Heart left ventricle (tissue), 16 donors: ENCODE measurements around the gene TSPAN14. TPM values are rescaled to one million over a fixed set of nuclear protein-coding genes. Genes with fewer than 3 reads are reported as not detected.
A peak's percentile ranks its signal among the peaks of the same experiment; 100 is the strongest.

Experiments
- ATAC-seq, 4 donors: fragments of 200-7000 bp; cut with Tn5 transposase; one replicate each; pipeline ENCODE4 v1.9.1; 2020 to 2022; ENCODE audit warnings: moderate library complexity in 4 of 4, mild to moderate bottlenecking in 3 of 4, moderate number of reproducible peaks in 1 of 4
- DNase-seq, 5 donors: peaks; one replicate each; pipeline ENCODE4 v3.0.0-alpha.2; 2020
- H3K27ac ChIP-seq, 12 donors: fragments of 200-600 bp; sonication (generic) in 4 of 12; one replicate each; pipeline versions ENCODE4 v1.5.0 to v1.8.0; 2016 to 2022; ENCODE audit warnings: mild to moderate bottlenecking in 2 of 12
- H3K27me3 ChIP-seq, 9 donors: fragments of 200-600 bp; sonication (generic) in 2 of 9; one replicate each; pipeline versions ENCODE4 v1.5.1 to v1.8.0; 2016 to 2022; ENCODE audit warnings: mild to moderate bottlenecking in 3 of 9
- H3K36me3 ChIP-seq, 9 donors: fragments of 200-600 bp; sonication (generic) in 2 of 9; one replicate each; pipeline versions ENCODE4 v1.5.0 to v1.8.0; 2018 to 2022; ENCODE audit warnings: mild to moderate bottlenecking in 2 of 9
- H3K4me1 ChIP-seq, 12 donors: fragments of 200-600 bp; sonication (generic) in 4 of 12; one replicate each; pipeline versions ENCODE4 v1.5.0 to v1.8.0; 2016 to 2022; ENCODE audit warnings: mild to moderate bottlenecking in 3 of 12
- H3K4me3 ChIP-seq, 12 donors: fragments of 200-600 bp; sonication (generic) in 4 of 12; one replicate each; pipeline versions ENCODE4 v1.5.0 to v1.8.0; 2017 to 2022; ENCODE audit warnings: mild to moderate bottlenecking in 9 of 12, moderate library complexity in 4 of 12
- H3K9me3 ChIP-seq, 12 donors: fragments of 200-600 bp; sonication (generic) in 4 of 12; one replicate each; pipeline versions ENCODE4 v1.5.0 to v1.8.0; 2016 to 2022; ENCODE audit warnings: mild to moderate bottlenecking in 1 of 12
- POLR2A ChIP-seq, 2 donors: fragments of 450-650 bp; IDR thresholded peaks; one replicate each; pipeline ENCODE4 v1.6.1; 2017; ENCODE audit warnings: antibody characterized with exemption in 2 of 2, mild to moderate bottlenecking in 2 of 2, moderate library complexity in 2 of 2
- WGBS, 4 donors: extraction: QIAGEN DNeasy Blood & Tissue Kit in 2 of 4; methylation state at CpG; one replicate each; pipeline versions ENCODE4 v1.1.5 to v1.1.7; 2013 to 2018; 5-methylcytosine and 5-hydroxymethylcytosine counted together
- intact Hi-C, 10 donors: fragments of 100-400 bp; cut with DNase I; formaldehyde crosslinking; loops; one replicate each; pipeline versions ENCODE4 v1.11.1 to v1.14.2; 2022
- polyA plus RNA-seq, 2 donors: library from polyadenylated mRNA; stranded (reverse); fragments of 200-250 nt; gene quantifications; one replicate each; pipeline ENCODE4 v1.2.3, GENCODE V29; 2013
- total RNA-seq, 9 donors: library from RNA; depleted of rRNA in 2 of 9; stranded (reverse); fragments of >200 nt in 2 of 9; fragmentation: NEBNext Ultra II Directional in 3 of 9; extraction: Animal tissue kit (Norgen Biotek cat#: 25700) in 3 of 9; gene quantifications; one replicate each; pipeline versions ENCODE4 v1.1.0 to v1.2.4, GENCODE V29; 2016 to 2023
- TF ChIP-seq, protein P1 (sequence below), 12 donors: fragments of 200-600 bp; sonication (generic) in 4 of 12; IDR thresholded peaks; one replicate each; pipeline versions ENCODE4 v1.5.0 to v1.8.0; 2018 to 2022; ENCODE audit warnings: antibody characterized with exemption in 12 of 12, mild to moderate bottlenecking in 5 of 12
- donor health status: ischemic (EF 13 %, LVEDD 7.1; RV severe dilation, severe dysfunction).
- donor health status: healthy with polysubstance abuse.
- donor health status: DM: no; HTN: yes; CAD: no.
- donor health status: DM: no; HTN: no; CAD: no.
- donor health status: ischemic (EF 25% LVEDD 6.9; RV normal size, moderate dysfunction).
- donor health status: ischemic (EF 25% LVEDD 5.7; RV mildly dilated, moderate dysfunction).
- donor health status: healthy.
- donor health status: DM: yes; HTN: yes; CAD: no.
- donor health status: ischemic (EF 35%, LVEDD 5.7; RV mildly dilated, moderate dysfunction).
- donor health status: nonischemic (EF 11% LVEDD 7.7; RV severe dilation, severe dysfunction).
- donor health status: DM: yes; HTN: yes; CAD: no.
- donor health status: PGD.
- donor health status: ischemic (EF 29% LVEDD 5.4; RV normal size, mild dysfunction).
- donor health status: nonischemic (EF 23%, LVEDD 6.1; RV moderate dilation, normal function).

Gene TSPAN14
- total and polyA plus RNA-seq, 11 donors, result 17.4 to 71.5 (median 39.6) TPM

GRCh38 chr10:80409121-80409520, 45.0 kb upstream of the TSPAN14 start:
- H3K9me3 ChIP-seq, result no peaks in the 10 kb centered on the region
- ATAC-seq, result no peak
- peaks cover 3 to 67% (median 56%) of the 10 kb centered on the region in 12 donors for H3K4me1 ChIP-seq
- H3K36me3 ChIP-seq, result no peaks in the 10 kb centered on the region
- peaks cover 0 to 6% (median 0%) of the 10 kb centered on the region in 9 donors for H3K27me3 ChIP-seq
- intact Hi-C loops, result loop anchor here in 1 of 10 donors (5.0 kb wide), 1 partner anchor 43 kb away; the partner anchor contains the start of gene TSPAN14
- peak overlapping the region; percentile 57 to 94 (median 85) for H3K4me3 ChIP-seq
- DNase-seq, result no peak
- TF ChIP-seq POLR2A (IDR thresholded peaks at IDR 0.05), result no peak
- TF ChIP-seq, protein P1, sequence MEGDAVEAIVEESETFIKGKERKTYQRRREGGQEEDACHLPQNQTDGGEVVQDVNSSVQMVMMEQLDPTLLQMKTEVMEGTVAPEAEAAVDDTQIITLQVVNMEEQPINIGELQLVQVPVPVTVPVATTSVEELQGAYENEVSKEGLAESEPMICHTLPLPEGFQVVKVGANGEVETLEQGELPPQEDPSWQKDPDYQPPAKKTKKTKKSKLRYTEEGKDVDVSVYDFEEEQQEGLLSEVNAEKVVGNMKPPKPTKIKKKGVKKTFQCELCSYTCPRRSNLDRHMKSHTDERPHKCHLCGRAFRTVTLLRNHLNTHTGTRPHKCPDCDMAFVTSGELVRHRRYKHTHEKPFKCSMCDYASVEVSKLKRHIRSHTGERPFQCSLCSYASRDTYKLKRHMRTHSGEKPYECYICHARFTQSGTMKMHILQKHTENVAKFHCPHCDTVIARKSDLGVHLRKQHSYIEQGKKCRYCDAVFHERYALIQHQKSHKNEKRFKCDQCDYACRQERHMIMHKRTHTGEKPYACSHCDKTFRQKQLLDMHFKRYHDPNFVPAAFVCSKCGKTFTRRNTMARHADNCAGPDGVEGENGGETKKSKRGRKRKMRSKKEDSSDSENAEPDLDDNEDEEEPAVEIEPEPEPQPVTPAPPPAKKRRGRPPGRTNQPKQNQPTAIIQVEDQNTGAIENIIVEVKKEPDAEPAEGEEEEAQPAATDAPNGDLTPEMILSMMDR (IDR thresholded peaks at IDR 0.05), result no peak
- peak overlapping the region; percentile 62 to 95 (median 86) for H3K27ac ChIP-seq
- 24 to 35% (median 30%) methylated on average over 12 of the region's 12 CpGs for WGBS, 4 donors

- Histone ChIP-seq H3K9me3 (no peaks in the 10 kb centered on the region), H3K4me3 (peak overlapping the region in 4 of 12 donors; percentile 11 to 91 (median 88)), H3K36me3 (no peaks in the 10 kb centered on the region), H3K4me1 (peaks cover 3 to 76% (median 66%) of the 10 kb centered on the region in 12 donors), H3K27me3 (peaks cover 0 to 6% (median 0%) of the 10 kb centered on the region in 9 donors), H3K27ac (peak overlapping the region in 11 of 12 donors; percentile 4 to 95 (median 62))
- 21 to 32% (median 25%) methylated on average over 2 of the region's 2 CpGs for WGBS, 4 donors
- TF ChIP-seq, protein P1 (IDR thresholded peaks at IDR 0.05), result no peak
- TF ChIP-seq POLR2A (IDR thresholded peaks at IDR 0.05), result no peak
- peak in 3 of 5 donors; percentile 28 to 63 (median 63) for DNase-seq
- intact Hi-C loops, result no loop called here
- peak; percentile 51 to 64 (median 58) for ATAC-seq
Measured at GRCh38 chr10:80410122-80410521, 44.0 kb upstream of the TSPAN14 start.

DNA sequence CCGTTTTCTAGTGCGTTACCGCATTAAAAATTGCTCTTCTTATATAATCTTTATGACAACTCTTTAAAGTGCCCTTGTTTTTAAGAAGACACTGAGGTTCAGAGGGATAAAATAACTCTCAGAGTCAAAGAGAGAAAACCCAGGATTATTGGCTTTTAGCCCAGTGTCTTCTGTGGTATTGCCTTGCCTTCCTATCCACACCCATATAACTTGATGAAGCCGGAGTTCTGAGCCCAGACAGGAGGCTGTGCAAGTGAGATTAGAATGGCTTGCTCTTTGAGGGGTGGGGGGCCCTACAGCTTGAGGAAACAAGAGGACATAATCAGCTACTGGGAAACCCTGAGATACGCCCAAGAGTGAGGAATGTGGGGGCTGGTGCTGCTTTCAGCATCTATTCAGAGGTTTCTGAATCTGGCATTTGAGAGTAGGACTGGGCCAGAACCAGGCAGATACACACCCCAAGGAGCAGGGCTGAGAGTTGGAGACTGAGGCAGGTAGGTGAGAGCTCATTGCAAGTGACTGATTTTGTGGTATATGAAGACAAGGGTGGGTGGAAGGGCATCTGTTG, 43.4 kb upstream of the TSPAN14 start:
- Histone ChIP-seq H3K27me3 (peaks cover 0 to 6% (median 0%) of the 10 kb centered on the region in 9 donors), H3K4me3 (peak overlapping the region in 3 of 12 donors; percentile 11 to 90 (median 87)), H3K36me3 (no peaks in the 10 kb centered on the region), H3K9me3 (no peaks in the 10 kb centered on the region), H3K4me1 (peaks cover 3 to 80% (median 70%) of the 10 kb centered on the region in 12 donors), H3K27ac (peak overlapping the region in 11 of 12 donors; percentile 4 to 95 (median 62))
- no peak for TF ChIP-seq POLR2A (IDR thresholded peaks at IDR 0.05)
- TF ChIP-seq, protein P1 (IDR thresholded peaks at IDR 0.05), result no peak
- no peak for ATAC-seq
- intact Hi-C loops, result no loop called here
- 53 to 68% (median 59%) methylated on average over 5 of the region's 5 CpGs for WGBS, 4 donors
- DNase-seq, result no peak

DNA sequence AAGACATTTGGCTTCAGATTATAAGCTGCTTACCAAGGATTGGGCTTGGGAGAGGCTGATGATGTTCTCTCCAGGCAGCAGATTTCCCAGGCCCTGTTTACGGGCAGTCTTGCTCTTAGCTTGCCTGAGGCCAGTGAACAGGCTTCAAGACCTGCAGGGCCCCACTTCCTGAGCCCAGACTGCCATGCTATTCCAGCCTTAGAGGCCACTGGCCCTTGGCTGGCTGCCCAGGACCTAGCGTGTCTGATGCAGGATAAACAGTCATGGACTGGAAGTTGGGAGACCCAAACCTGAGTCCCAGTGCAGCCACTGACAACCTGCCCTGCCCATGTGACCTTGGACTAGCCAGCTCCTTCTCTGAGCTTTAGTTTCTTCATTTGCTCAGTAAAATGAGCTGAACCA, 42.8 kb upstream of the TSPAN14 start:
- 36 to 53% (median 46%) methylated on average over 2 of the region's 2 CpGs for WGBS, 4 donors
- TF ChIP-seq, protein P1 (IDR thresholded peaks at IDR 0.05), result no peak
- TF ChIP-seq POLR2A (IDR thresholded peaks at IDR 0.05), result no peak
- Histone ChIP-seq H3K4me1 (peaks cover 3 to 86% (median 72%) of the 10 kb centered on the region in 12 donors), H3K27ac (peak overlapping the region in 10 of 12 donors; percentile 0 to 95 (median 56)), H3K27me3 (peaks cover 0 to 6% (median 0%) of the 10 kb centered on the region in 9 donors), H3K9me3 (no peaks in the 10 kb centered on the region), H3K4me3 (no peak overlapping the region), H3K36me3 (no peaks in the 10 kb centered on the region)
- peak in 4 of 5 donors; percentile 36 to 83 (median 62) for DNase-seq
- intact Hi-C loops, result no loop called here
- no peak for ATAC-seq
